OCI-LY3 (cell line): Measurements from ENCODE around the gene SPOCK1.

Source experiments
- H2AFZ ChIP-seq: fragments of 200-600, 300-600 bp; shearing (Covaris generic); 2 replicates; pipeline ENCODE4 v1.6.0; 2014; ENCODE audit warnings: antibody characterized with exemption, low read depth, low read length
- H3K27ac ChIP-seq: fragments of 200-600, 300-600 bp; sonication (generic); 2 replicates; pipeline ENCODE4 v1.5.1; 2014; ENCODE audit warnings: mild to moderate bottlenecking, low read length, moderate library complexity, mixed read lengths
- H3K27me3 ChIP-seq: fragments of 200-600, 300-600 bp; sonication (generic); 2 replicates; pipeline ENCODE4 v1.6.1; 2014; ENCODE audit warnings: low read depth, low read length, mixed read lengths
- H3K36me3 ChIP-seq: fragments of 200-600, 300-600 bp; sonication (generic); replicated peaks from 2 replicates; pipeline ENCODE3; 2014; ENCODE audit warnings: low read depth, low read length, mixed read lengths
- H3K4me1 ChIP-seq: fragments of 300-600, 200-600 bp; sonication (generic); 2 replicates; pipeline ENCODE4 v1.6.1; 2014; ENCODE audit warnings: low read length, mixed read lengths
- H3K4me2 ChIP-seq: fragments of 200-600, 300-600 bp; sonication (generic); 2 replicates; pipeline ENCODE4 v1.6.1; 2014; ENCODE audit warnings: low read length, mixed read lengths
- H3K4me3 ChIP-seq: fragments of 300-600, 200-600 bp; sonication (generic); 2 replicates; pipeline ENCODE4 v1.5.1; 2014; ENCODE audit warnings: antibody characterized with exemption, mild to moderate bottlenecking, low read length, moderate library complexity
- H3K79me2 ChIP-seq: fragments of 300-600, 200-600 bp; shearing (Covaris generic); 2 replicates; pipeline ENCODE4 v1.6.1; 2014; ENCODE audit warnings: mild to moderate bottlenecking, low read length, mixed read lengths
- H3K9ac ChIP-seq: fragments of 300-600, 200-600 bp; shearing (Covaris generic); 2 replicates; pipeline ENCODE4 v1.6.0; 2014; ENCODE audit warnings: mild to moderate bottlenecking, low read length, moderate library complexity
- H3K9me3 ChIP-seq: fragments of 200-600, 300-600 bp; shearing (Covaris generic); 2 replicates; pipeline ENCODE4 v1.6.1; 2014; ENCODE audit warnings: low read length, mixed read lengths; ENCODE audit not compliant: insufficient read depth
- H4K20me1 ChIP-seq: fragments of 200-600, 300-600 bp; sonication (generic); 2 replicates; pipeline ENCODE4 v1.6.1; 2016; ENCODE audit warnings: low read length, mixed read lengths; ENCODE audit not compliant: insufficient read depth
- EZH2phosphoT487 ChIP-seq: fragments of 200-600 bp; shearing (Covaris generic); IDR thresholded peaks from 2 replicates; pipeline ENCODE4 v1.6.1; 2018; ENCODE audit warnings: antibody characterized with exemption, mixed run types, low read depth
- TF ChIP-seq, protein P1 (sequence below): fragments of 200-600, 300-600 bp; sonication (generic); IDR thresholded peaks from 2 replicates; pipeline ENCODE4 v1.5.1; 2014; ENCODE audit warnings: antibody characterized with exemption, low read length, low read depth

Gene SPOCK1

DNA sequence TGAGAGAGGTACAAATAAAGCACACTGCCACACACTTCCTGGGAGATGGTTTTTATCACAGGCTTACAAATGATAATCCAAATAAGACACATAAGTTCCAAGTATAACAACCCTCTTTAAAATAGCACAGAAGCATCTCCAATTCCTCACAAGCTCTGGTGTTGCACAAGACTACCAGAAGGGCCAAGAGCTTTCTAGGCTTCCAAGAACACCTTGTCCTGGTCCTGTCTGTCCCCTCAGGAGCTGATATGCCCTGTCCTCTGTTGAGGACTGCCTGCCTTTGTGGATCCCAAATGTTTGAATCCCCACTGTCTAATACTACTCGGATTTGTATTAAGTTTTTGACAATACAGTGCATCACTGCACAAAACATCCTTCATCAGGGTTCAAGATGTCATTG is 110.1 kb downstream of the SPOCK1 start:
- Histone ChIP-seq H3K4me1 (no peaks in the 10 kb centered on the region), H3K79me2 (no peaks in the 10 kb centered on the region), H3K27ac (no peak overlapping the region), H3K27me3 (no peaks in the 10 kb centered on the region), H3K9ac (no peak overlapping the region), H3K36me3 (no peaks in the 10 kb centered on the region), H2AFZ (no peak overlapping the region), H3K4me2 (no peak overlapping the region), H4K20me1 (no peaks in the 10 kb centered on the region), H3K9me3 (no peaks in the 10 kb centered on the region), H3K4me3 (no peak overlapping the region)
- TF ChIP-seq, protein P1, sequence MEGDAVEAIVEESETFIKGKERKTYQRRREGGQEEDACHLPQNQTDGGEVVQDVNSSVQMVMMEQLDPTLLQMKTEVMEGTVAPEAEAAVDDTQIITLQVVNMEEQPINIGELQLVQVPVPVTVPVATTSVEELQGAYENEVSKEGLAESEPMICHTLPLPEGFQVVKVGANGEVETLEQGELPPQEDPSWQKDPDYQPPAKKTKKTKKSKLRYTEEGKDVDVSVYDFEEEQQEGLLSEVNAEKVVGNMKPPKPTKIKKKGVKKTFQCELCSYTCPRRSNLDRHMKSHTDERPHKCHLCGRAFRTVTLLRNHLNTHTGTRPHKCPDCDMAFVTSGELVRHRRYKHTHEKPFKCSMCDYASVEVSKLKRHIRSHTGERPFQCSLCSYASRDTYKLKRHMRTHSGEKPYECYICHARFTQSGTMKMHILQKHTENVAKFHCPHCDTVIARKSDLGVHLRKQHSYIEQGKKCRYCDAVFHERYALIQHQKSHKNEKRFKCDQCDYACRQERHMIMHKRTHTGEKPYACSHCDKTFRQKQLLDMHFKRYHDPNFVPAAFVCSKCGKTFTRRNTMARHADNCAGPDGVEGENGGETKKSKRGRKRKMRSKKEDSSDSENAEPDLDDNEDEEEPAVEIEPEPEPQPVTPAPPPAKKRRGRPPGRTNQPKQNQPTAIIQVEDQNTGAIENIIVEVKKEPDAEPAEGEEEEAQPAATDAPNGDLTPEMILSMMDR = no peak
- TF ChIP-seq EZH2phosphoT487 = no peak

DNA sequence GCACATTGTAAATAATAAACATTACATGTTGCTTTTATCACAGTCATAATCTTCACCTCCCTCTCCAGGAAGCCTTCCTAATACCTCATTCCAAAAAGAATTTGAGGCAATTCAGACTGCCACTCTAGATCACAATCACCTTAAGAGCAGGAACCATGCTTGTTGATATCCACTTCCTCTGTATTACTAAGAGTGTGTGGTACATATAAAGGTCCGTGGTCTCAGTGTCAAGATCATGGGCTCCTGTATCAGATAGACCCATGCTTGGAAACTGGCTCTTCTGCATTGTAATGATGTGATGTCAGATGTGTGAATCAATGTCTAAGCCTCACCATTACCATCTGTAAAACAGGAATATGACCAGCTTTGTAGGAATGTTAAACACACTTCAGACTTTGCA is 114.1 kb downstream of the SPOCK1 start:
- Histone ChIP-seq H3K9ac (no peak overlapping the region), H2AFZ (no peak overlapping the region), H3K4me3 (no peak overlapping the region), H3K27me3 (no peaks in the 10 kb centered on the region), H3K36me3 (no peaks in the 10 kb centered on the region), H3K4me2 (no peak overlapping the region), H4K20me1 (no peaks in the 10 kb centered on the region), H3K27ac (no peak overlapping the region), H3K9me3 (no peaks in the 10 kb centered on the region), H3K79me2 (no peaks in the 10 kb centered on the region), H3K4me1 (no peaks in the 10 kb centered on the region)
- no peak for TF ChIP-seq EZH2phosphoT487
- TF ChIP-seq, protein P1 = no peak

DNA sequence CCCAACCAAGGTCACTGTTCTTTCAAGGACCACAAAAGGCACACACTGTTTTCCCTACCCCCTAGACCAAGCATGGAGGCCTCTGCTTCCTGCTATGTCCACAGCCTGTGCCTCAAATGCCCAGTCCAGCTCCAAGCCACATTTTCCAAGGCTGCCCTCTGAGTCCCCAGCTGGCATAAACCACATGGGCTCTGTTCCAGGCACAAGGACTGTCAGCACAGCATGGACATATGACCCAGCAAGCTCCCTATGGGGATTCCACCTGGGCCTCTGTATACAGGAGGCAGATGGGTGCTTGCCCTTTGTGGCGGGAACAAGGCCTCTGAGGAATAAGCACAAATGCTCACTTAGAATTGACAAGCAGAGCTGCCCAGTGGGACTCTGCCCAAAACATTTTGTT is 115.2 kb downstream of the SPOCK1 start:
- Histone ChIP-seq H3K36me3 (no peaks in the 10 kb centered on the region), H4K20me1 (no peaks in the 10 kb centered on the region), H3K79me2 (no peaks in the 10 kb centered on the region), H3K27me3 (no peaks in the 10 kb centered on the region), H3K9ac (no peak overlapping the region), H3K27ac (no peak overlapping the region), H2AFZ (no peak overlapping the region), H3K4me2 (no peak overlapping the region), H3K9me3 (no peaks in the 10 kb centered on the region), H3K4me1 (no peaks in the 10 kb centered on the region), H3K4me3 (no peak overlapping the region)
- TF ChIP-seq EZH2phosphoT487 = no peak

DNA sequence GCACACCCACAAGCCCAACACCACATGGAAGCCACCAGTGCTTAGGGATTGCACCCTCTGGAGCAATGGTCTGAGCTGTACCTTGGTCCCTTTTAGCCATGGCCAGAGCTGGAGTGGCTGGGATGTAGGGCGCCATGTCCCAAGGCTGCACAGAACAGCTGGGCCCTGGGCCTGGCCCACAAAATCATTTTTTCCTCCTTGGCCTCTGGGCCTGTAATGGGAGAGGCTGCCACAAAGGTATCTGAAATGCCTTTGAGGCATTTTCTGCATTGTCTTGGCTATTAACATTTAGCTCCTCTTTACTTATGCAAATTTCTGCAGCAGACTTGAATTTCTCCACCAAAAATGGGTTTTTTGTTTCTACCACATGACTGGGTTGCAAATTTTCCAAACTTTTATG is 117.6 kb downstream of the SPOCK1 start:
- H2AFZ ChIP-seq = no peak overlapping the region
- H3K4me3 ChIP-seq = no peak overlapping the region
- H3K27me3 ChIP-seq = no peaks in the 10 kb centered on the region
- no peaks in the 10 kb centered on the region for H3K4me1 ChIP-seq
- no peaks in the 10 kb centered on the region for H3K9me3 ChIP-seq
- no peaks in the 10 kb centered on the region for H3K79me2 ChIP-seq
- H3K4me2 ChIP-seq = no peak overlapping the region
- H4K20me1 ChIP-seq = no peaks in the 10 kb centered on the region
- H3K9ac ChIP-seq = no peak overlapping the region
- no peaks in the 10 kb centered on the region for H3K36me3 ChIP-seq
- no peak overlapping the region for H3K27ac ChIP-seq
- TF ChIP-seq, protein P1 = no peak
- TF ChIP-seq EZH2phosphoT487 = no peak
